Nephron (organoid): ENCODE data around the gene RB1.

Experiments used
- H3K27ac Mint-ChIP-seq, 3 experiments: 2 replicates each; pipeline ENCODE4 v1.8.0; 2020; ENCODE audit warnings: mixed read lengths in 3 of 3, mild to moderate bottlenecking in 2 of 3, moderate library complexity in 1 of 3
- H3K27me3 Mint-ChIP-seq: 2 replicates; pipeline ENCODE4 v1.8.0; 2021; ENCODE audit warnings: low read depth, mild to moderate bottlenecking, moderate library complexity, mixed read lengths
- H3K36me3 Mint-ChIP-seq: 2 replicates; pipeline ENCODE4 v1.8.0; 2020; ENCODE audit warnings: low read depth, mixed read lengths
- H3K4me1 Mint-ChIP-seq: 2 replicates; pipeline ENCODE4 v1.8.0; 2020; ENCODE audit warnings: mixed read lengths
- H3K4me3 Mint-ChIP-seq, 3 experiments: 2 replicates each; pipeline ENCODE4 v1.8.0; 2020; ENCODE audit warnings: mild to moderate bottlenecking in 3 of 3, mixed read lengths in 3 of 3, moderate library complexity in 2 of 3
- H3K9me3 Mint-ChIP-seq: 2 replicates; pipeline ENCODE4 v1.8.0; 2020; ENCODE audit warnings: mixed read lengths
- CTCF ChIP-seq, 3 experiments: fragments of 200-600 bp; sonication (generic); IDR thresholded peaks; one replicate each; pipeline ENCODE4 v1.5.0; 2021; ENCODE audit warnings: antibody characterized with exemption in 3 of 3; ENCODE audit not compliant: unreplicated experiment in 3 of 3

The RB1 gene

DNA sequence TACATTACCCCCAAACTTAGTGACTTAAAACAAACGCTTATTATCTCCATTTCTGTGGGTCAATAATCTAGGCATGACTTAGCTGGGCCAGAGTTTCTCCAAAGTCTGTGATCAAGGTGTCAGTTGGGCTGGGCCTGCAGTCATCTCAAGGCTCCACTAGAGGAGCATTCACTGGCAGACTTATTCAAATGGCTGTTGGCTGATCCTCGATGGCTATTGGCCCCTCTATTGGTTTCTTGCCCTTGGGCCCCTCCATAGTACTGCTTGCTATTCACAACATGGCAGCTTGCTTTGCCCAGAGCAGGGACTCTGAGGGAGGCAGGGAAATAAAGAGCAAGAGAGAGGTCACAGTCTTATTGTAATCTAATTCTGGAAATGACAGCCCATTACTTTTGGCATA is 171.7 kb downstream of the RB1 start:
- Mint-ChIP-seq H3K4me1 (no peaks in the 10 kb centered on the region), H3K4me3 (no peak overlapping the region), H3K9me3 (peaks cover 4% of the 10 kb centered on the region), H3K27me3 (no peaks in the 10 kb centered on the region), H3K36me3 (peaks cover 45% of the 10 kb centered on the region), H3K27ac (no peak overlapping the region)
- no peak for TF ChIP-seq CTCF (IDR thresholded peaks at IDR 0.05; ENCODE audit: unreplicated experiment in 3 of 3)

DNA sequence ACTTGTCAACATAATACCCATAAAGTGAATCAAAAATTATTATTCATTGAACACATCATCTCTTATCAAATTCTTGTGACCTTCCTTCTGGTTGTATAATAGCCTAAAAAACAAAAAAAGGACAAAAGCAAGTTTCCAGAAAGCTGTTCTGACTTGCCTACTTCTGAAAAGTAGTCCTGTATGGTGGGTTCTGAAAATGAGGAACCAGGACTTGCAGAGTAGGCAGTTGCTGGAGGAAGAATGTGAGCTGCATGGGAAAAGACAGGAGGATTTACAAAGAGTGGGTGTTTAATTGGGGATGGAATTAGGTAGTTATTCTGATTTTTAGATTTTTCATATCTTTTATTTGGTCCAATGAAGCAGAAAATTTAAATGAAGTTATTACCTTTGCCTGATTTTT is 172.7 kb downstream of the RB1 start:
- H3K4me3 Mint-ChIP-seq, result no peak overlapping the region
- no peak overlapping the region for H3K27ac Mint-ChIP-seq
- no peaks in the 10 kb centered on the region for H3K4me1 Mint-ChIP-seq
- no peak for TF ChIP-seq CTCF (IDR thresholded peaks at IDR 0.05; ENCODE audit: unreplicated experiment in 3 of 3)
- H3K27me3 Mint-ChIP-seq, result no peaks in the 10 kb centered on the region
- peaks cover 4% of the 10 kb centered on the region for H3K9me3 Mint-ChIP-seq
- H3K36me3 Mint-ChIP-seq, result peaks cover 45% of the 10 kb centered on the region

DNA sequence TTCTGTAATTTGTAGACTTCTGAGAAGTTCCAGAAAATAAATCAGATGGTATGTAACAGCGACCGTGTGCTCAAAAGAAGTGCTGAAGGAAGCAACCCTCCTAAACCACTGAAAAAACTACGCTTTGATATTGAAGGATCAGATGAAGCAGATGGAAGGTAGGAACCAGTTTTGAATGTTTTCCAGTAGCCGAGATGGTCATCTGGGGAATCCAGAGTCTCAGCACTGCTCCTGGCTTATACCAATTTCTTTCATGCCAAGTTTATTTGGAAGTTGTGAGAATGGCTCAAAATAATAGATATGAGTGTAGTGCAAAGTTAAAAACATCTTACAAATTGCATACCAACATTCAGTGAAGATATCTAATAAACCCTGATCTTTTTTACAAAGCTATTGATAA is 173.1 kb downstream of the RB1 start:
- TF ChIP-seq CTCF (IDR thresholded peaks at IDR 0.05; ENCODE audit: unreplicated experiment in 3 of 3), result no peak
- peaks cover 42% of the 10 kb centered on the region for H3K36me3 Mint-ChIP-seq
- peaks cover 1% of the 10 kb centered on the region for H3K9me3 Mint-ChIP-seq
- no peak overlapping the region for H3K27ac Mint-ChIP-seq
- H3K4me3 Mint-ChIP-seq, result no peak overlapping the region
- H3K27me3 Mint-ChIP-seq, result no peaks in the 10 kb centered on the region
- no peaks in the 10 kb centered on the region for H3K4me1 Mint-ChIP-seq

GRCh38 chr13:48477191-48477855 is 173.8 kb downstream of the RB1 start:
- no peak overlapping the region for H3K4me3 Mint-ChIP-seq
- no peaks in the 10 kb centered on the region for H3K27me3 Mint-ChIP-seq
- no peak for TF ChIP-seq CTCF (IDR thresholded peaks at IDR 0.05; ENCODE audit: unreplicated experiment in 3 of 3)
- H3K27ac Mint-ChIP-seq, result no peak overlapping the region
- no peaks in the 10 kb centered on the region for H3K4me1 Mint-ChIP-seq
- H3K36me3 Mint-ChIP-seq, result peaks cover 37% of the 10 kb centered on the region
- H3K9me3 Mint-ChIP-seq, result no peaks in the 10 kb centered on the region

- H3K4me1 Mint-ChIP-seq, result no peaks in the 10 kb centered on the region
- TF ChIP-seq CTCF (IDR thresholded peaks at IDR 0.05; ENCODE audit: unreplicated experiment in 3 of 3), result no peak
- H3K27me3 Mint-ChIP-seq, result no peaks in the 10 kb centered on the region
Measured at GRCh38 chr13:48478391-48478790, 174.8 kb downstream of the RB1 start.

DNA sequence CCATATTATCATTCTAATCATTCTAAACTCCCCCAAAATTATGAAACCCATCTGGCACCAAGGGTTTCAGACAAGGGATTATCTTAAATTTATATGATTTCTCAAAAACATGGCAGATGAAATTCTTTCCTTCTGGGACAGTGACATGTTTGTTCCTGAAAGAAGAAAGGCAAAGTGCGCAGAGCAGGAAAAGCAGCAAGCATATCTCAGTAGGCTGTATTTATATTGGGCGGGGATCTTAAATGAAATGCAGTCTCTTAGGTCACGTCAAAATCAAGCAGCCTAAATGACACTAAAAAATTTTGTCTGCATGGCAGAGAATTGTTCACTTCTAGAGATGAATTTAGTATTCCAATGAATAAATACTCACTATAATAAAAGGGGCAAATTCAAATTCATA is 180.0 kb downstream of the RB1 start:
- no peaks in the 10 kb centered on the region for H3K27me3 Mint-ChIP-seq
- H3K36me3 Mint-ChIP-seq, result peaks cover 50% of the 10 kb centered on the region
- peaks cover 8% of the 10 kb centered on the region for H3K9me3 Mint-ChIP-seq
- H3K4me1 Mint-ChIP-seq, result no peaks in the 10 kb centered on the region
- H3K27ac Mint-ChIP-seq, result no peak overlapping the region
- no peak overlapping the region for H3K4me3 Mint-ChIP-seq
- TF ChIP-seq CTCF (IDR thresholded peaks at IDR 0.05; ENCODE audit: unreplicated experiment in 3 of 3), result no peak

More at GRCh38 chr13:48478391-48478790, 174.8 kb downstream of the RB1 start:
- Mint-ChIP-seq H3K9me3 (no peaks in the 10 kb centered on the region), H3K4me3 (no peak overlapping the region), H3K36me3 (peaks cover 41% of the 10 kb centered on the region), H3K27ac (no peak overlapping the region)
